Small intestine (tissue), 7 donors: ENCODE results near the gene SAE1. TPM values are rescaled to one million over a fixed set of nuclear protein-coding genes. Genes with fewer than 3 reads are reported as not detected.

Experiments used
- DNase-seq, 2 donors: peaks; one replicate each; pipeline versions ENCODE4 v3.0.0 to v3.0.0-alpha.2; 2013
- FAIRE-seq: peaks from 2 replicates; lab custom pipeline; 2012; peaks lifted over from hg19 to GRCh38; lab: Jason Lieb, UNC
- H3K27ac ChIP-seq, 3 donors: one replicate each; pipeline ENCODE4 v1.5.1; 2013; ENCODE audit warnings: low read length in 2 of 3, mild to moderate bottlenecking in 2 of 3, control low read depth in 1 of 3, inconsistent platforms in 1 of 3, low read depth in 1 of 3, moderate library complexity in 1 of 3
- H3K27me3 ChIP-seq, 3 donors: one replicate each; pipeline ENCODE4 v1.6.1; 2013; ENCODE audit warnings: low read length in 3 of 3, inconsistent platforms in 1 of 3; ENCODE audit not compliant: control insufficient read depth in 3 of 3, insufficient read depth in 3 of 3
- H3K36me3 ChIP-seq, 3 donors: one replicate each; pipeline ENCODE4 v1.6.1; 2013; ENCODE audit warnings: low read length in 3 of 3, inconsistent platforms in 1 of 3, low read depth in 1 of 3, mild to moderate bottlenecking in 1 of 3, moderate library complexity in 1 of 3; ENCODE audit not compliant: control insufficient read depth in 3 of 3, insufficient read depth in 2 of 3
- H3K4me1 ChIP-seq, 3 donors: one replicate each; pipeline ENCODE4 v1.6.1; 2013; ENCODE audit warnings: low read length in 2 of 3, inconsistent platforms in 1 of 3, low read depth in 1 of 3, mild to moderate bottlenecking in 1 of 3, moderate library complexity in 1 of 3; ENCODE audit not compliant: control insufficient read depth in 3 of 3, insufficient read depth in 2 of 3
- H3K4me3 ChIP-seq, 3 donors: one replicate each; pipeline ENCODE4 v1.5.1; 2013; ENCODE audit warnings: low read length in 3 of 3, control low read depth in 1 of 3, inconsistent platforms in 1 of 3, low read depth in 1 of 3, mild to moderate bottlenecking in 1 of 3, moderate library complexity in 1 of 3
- H3K9me3 ChIP-seq, 2 donors: one replicate each; pipeline ENCODE4 v1.6.1; 2013; ENCODE audit warnings: low read depth in 1 of 2, low read length in 1 of 2; ENCODE audit not compliant: control insufficient read depth in 2 of 2, insufficient read depth in 1 of 2
- WGBS, 3 donors: extraction: QIAGEN DNeasy Blood & Tissue Kit; methylation state at CpG; one replicate each; pipeline ENCODE4 v1.1.7; 2013; 5-methylcytosine and 5-hydroxymethylcytosine counted together
- polyA plus RNA-seq, 4 donors: library from polyadenylated mRNA; stranded (reverse) in 3 of 4; unstranded in 1 of 4; fragments of 200-250 nt in 3 of 4; fragments of 120-200 nt in 1 of 4; gene quantifications; one replicate each; pipeline versions ENCODE4 v1.2.1 to v1.2.3, GENCODE V29; 2013
- donor health status: healthy with polysubstance abuse.
- donor health status: control.
- donor health status: control.
- donor health status: Bipolar disorder and iron deficiency.
- donor health status: healthy.

The SAE1 gene
- polyA plus RNA-seq, 4 donors: 28.6 to 77.5 (median 45.1) TPM

DNA sequence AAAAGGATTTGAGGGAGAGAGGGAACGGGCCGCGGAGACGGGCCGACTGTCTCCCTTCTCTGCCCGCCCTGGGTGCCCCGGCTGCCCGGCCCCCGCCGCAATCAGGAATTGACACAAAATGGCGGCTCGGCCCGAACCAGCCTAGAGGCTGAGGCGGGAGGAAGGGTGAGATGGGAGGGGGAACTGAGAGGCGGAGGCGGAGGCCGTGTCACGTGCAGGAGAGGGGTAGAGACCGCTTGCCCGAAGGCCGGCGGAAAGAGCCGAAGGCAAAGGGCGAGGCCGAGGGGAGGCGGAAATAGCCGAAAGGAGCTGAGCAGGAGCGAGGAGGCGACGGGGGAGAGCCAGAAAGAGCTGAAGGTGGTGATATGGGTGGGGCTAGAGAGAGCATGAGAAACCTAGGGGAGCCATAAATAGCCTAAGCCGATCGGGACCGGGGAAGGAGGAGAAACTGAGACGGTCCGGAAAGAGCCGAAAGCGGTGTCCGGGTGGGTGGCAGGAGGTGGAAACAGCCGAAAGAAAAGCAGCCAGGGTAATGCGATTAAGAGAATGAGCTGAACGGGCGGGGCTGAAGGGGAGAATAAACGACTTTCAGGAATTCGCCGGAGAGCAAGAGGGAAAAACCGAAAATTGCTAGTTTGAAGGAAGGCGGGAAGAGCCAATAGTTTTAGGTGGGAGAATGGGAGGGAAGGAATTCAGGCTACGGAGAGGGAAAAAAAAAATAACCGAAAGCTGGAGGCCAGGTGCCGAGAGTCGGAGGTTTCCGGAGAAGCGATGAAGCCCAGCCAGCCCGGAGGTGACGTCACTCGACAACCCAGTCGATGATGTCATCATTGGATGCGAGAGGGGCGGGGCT is 17.4 kb upstream of the SAE1 start, which contains the start of gene ZC3H4:
Gene ZC3H4 (minus strand): TSS at position 780 of the 853 bp plus-strand sequence. CDS start 1,192 bp downstream, outside the sequence.
- Histone ChIP-seq H3K4me3 (peak within 1 kb of the TSS; percentile 74 to 98 (median 84)), H3K4me1 (peaks cover 2 to 27% (median 7%) of the 10 kb centered on the region in 3 donors), H3K9me3 (no peaks in the 10 kb centered on the region), H3K27me3 (no peaks in the 10 kb centered on the region), H3K36me3 (peaks cover 0 to 10% (median 0%) of the 10 kb centered on the region in 3 donors), H3K27ac (peak within 1 kb of the TSS; percentile 99 to 100 (median 99))
- DNase-seq: peak; percentile 99 to 100
- WGBS, 3 donors: 0 to 1% (median 0%) methylated on average over 58 to 59 of the region's 59 CpGs
- FAIRE-seq: no peak

DNA sequence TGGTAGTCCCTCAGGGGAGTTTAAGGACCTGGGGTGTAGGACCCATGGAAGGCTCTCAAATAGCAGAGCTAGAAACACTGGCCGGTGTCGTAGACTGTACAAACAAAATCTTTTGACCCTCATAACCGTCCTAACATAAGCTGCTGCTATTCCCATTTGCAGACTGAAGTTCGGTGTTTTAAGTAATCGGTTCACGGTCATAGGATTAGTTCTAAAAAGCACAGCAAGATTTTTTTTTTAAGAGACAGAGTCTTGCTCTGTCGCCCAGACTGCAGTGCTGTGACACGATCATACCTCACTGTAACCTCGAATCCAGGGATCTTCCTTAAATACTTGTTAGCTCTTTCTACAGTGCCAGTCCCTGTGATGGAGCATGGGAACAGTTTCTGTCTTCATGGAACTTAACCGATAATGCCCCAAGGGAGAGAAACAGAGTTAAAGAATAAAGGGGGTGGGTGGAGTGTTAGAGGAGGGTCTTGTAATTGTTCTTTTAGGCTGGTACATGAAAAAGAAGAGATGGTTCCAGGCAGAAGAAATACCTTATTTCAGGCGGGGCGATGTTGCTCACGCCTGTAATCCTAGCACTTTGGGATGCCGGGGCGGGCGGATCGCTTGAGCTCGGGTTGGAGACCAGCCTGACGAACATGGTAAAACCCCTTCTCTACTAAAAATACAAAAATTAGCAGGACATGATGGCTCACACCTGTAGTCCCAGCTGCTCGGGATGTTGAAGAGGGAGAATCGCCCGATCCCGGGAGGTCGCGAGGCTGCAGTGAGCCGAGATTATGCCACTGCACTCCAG is 16.6 kb upstream of the SAE1 start:
- peaks cover 2 to 20% (median 6%) of the 10 kb centered on the region in 3 donors for H3K4me1 ChIP-seq
- peak overlapping the region; percentile 99 to 100 (median 99) for H3K27ac ChIP-seq
- H3K9me3 ChIP-seq: no peaks in the 10 kb centered on the region
- FAIRE-seq (no peak), DNase-seq (no peak)
- peaks cover 0 to 10% (median 0%) of the 10 kb centered on the region in 3 donors for H3K36me3 ChIP-seq
- H3K4me3 ChIP-seq: peak overlapping the region; percentile 34 to 84 (median 62)
- no peaks in the 10 kb centered on the region for H3K27me3 ChIP-seq
- 51 to 58% (median 54%) methylated on average over 26 of the region's 26 CpGs for WGBS, 3 donors

- no peak overlapping the region for H3K27ac ChIP-seq
- WGBS, 3 donors: 80 to 86% (median 81%) methylated on average over 6 of the region's 6 CpGs
- no peak overlapping the region for H3K4me3 ChIP-seq
- H3K9me3 ChIP-seq: no peaks in the 10 kb centered on the region
- DNase-seq (no peak), FAIRE-seq (no peak)
- H3K4me1 ChIP-seq: peaks cover 0 to 4% (median 0%) of the 10 kb centered on the region in 3 donors
- H3K27me3 ChIP-seq: no peaks in the 10 kb centered on the region
- no peaks in the 10 kb centered on the region for H3K36me3 ChIP-seq
Measured at GRCh38 chr19:47120470-47121067, 10.1 kb upstream of the SAE1 start.

DNA sequence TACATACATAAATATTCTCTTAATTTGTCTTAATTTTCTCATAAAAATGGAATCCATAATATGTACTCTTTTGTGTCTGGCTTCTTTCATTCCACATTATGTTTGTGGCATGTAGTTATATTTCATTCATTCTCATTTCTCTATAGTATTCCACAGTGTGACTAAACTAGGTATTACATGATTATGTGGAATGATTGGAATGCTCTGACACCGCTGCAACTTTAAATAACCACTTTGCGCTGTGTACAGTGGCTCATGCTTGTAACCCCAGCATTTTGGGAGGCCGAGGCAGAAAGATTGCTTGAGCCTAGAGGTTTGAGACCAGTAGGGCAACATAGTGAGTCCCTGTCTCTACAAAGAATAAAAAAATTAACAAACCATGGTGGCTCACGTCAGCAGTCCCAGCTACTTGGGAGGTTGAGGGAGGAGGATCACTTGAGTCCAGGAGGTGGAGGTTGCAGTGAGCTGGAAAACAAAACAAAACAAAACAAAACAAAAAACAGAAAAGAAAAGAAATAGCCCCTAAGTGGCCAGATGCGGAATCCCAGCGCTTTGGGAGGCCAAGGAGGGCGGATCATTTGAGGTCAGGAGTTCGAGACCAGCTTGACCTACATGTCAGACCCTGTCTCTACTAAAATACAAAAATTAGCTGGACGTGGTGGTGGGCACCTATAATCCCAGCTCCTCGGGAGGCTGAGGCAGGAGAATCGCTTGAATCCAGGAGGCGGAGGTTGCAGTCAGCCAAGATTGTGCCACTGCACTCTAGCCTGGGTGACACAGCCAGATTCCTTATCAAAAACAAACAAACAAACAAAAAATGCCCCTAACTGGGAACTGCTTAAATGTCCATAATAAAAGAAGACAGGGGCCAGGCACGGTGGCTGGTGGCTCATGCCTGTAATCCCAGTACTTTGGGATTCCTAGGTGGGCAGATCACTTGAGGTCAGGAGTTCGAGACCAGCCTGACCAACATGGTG is 8.0 kb upstream of the SAE1 start:
- FAIRE-seq (no peak), DNase-seq (no peak)
- H3K4me1 ChIP-seq: peaks cover 0 to 4% (median 0%) of the 10 kb centered on the region in 3 donors
- 84 to 88% (median 84%) methylated on average over 14 of the region's 14 CpGs for WGBS, 3 donors
- H3K27ac ChIP-seq: no peak overlapping the region
- no peak overlapping the region for H3K4me3 ChIP-seq
- H3K27me3 ChIP-seq: no peaks in the 10 kb centered on the region
- H3K9me3 ChIP-seq: no peaks in the 10 kb centered on the region
- no peaks in the 10 kb centered on the region for H3K36me3 ChIP-seq

GRCh38 chr19:47123406-47123805 is 7.2 kb upstream of the SAE1 start:
- H3K9me3 ChIP-seq: no peaks in the 10 kb centered on the region
- WGBS, 3 donors: 88 to 90% (median 89%) methylated on average over 7 of the region's 7 CpGs
- no peaks in the 10 kb centered on the region for H3K27me3 ChIP-seq
- DNase-seq: no peak
- H3K36me3 ChIP-seq: no peaks in the 10 kb centered on the region
- no peak overlapping the region for H3K4me3 ChIP-seq
- peaks cover 0 to 4% (median 0%) of the 10 kb centered on the region in 3 donors for H3K4me1 ChIP-seq
- no peak for FAIRE-seq
- no peak overlapping the region for H3K27ac ChIP-seq

DNA sequence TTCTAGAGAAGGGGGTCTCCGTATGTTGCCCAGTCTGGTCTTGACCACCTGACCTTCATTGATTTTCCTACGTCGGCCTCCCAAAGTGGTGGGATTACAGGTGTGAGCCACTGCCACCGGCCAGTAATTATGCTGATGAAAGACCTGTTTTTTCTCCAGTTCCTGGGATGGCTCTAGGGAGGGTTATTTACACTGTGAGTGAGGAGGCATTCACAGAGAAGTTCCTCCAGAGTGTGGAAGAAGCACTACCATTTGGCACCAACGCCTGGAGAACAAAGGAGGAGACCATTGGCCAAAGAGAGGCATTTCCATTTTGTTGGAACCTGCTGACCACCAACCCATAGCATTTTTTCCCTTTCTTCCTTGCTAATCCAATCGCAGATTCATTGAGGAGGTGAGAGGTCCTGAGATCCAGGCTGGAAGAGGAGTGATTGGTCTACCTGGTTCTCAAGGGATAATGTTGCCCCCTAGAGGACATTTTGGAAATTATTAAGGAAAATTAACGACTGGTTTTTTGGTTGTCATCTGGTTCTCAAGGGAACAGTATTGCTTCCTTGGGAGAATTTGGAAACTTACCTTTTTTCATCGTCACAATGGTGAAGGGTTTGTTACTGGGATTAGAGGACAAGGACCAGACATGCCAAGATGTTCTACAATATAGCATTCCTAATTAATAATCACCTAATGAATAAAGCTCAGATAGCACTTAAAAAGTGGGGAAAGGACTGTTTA is 5.5 kb upstream of the SAE1 start:
- DNase-seq (peak; percentile 83), FAIRE-seq (peak; percentile 57)
- Histone ChIP-seq H3K4me1 (peaks cover 0 to 4% (median 0%) of the 10 kb centered on the region in 3 donors), H3K9me3 (peaks cover 0 to 2% of the 10 kb centered on the region in 2 donors), H3K27me3 (no peaks in the 10 kb centered on the region), H3K4me3 (no peak overlapping the region), H3K27ac (no peak overlapping the region), H3K36me3 (no peaks in the 10 kb centered on the region)
- 33 to 40% (median 36%) methylated on average over 8 of the region's 8 CpGs for WGBS, 3 donors

DNA sequence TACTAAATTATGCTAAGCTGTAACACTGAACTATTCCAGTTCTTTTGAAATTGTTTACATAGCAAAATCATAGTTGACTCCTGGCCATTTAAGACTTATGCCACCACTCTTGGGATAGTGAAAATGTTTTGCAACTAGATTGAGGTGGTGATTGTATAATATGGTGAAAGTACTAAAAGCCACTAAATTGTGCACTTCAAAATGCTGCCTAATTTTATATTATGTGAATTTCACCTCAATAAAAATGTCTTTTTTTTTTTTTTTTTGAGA is 5.0 kb upstream of the SAE1 start:
- Histone ChIP-seq H3K36me3 (no peaks in the 10 kb centered on the region), H3K9me3 (peaks cover 0 to 6% of the 10 kb centered on the region in 2 donors), H3K27me3 (no peaks in the 10 kb centered on the region), H3K4me1 (peaks cover 0 to 4% (median 0%) of the 10 kb centered on the region in 3 donors), H3K4me3 (no peak overlapping the region), H3K27ac (no peak overlapping the region)
- DNase-seq (no peak), FAIRE-seq (no peak)
